Breast epithelium (tissue), 3 donors: ENCODE measurements around the gene CNTN6.

ENCODE experiments used
- CTCF ChIP-seq, 3 donors: fragments of 450-650 bp; IDR thresholded peaks; one replicate each; pipeline ENCODE4 v1.5.1; 2016 to 2017; ENCODE audit warnings: antibody characterized with exemption in 3 of 3, mild to moderate bottlenecking in 3 of 3, moderate library complexity in 3 of 3
- POLR2A ChIP-seq: fragments of 450-650 bp; IDR thresholded peaks from one replicate; pipeline ENCODE4 v1.6.1; 2016; ENCODE audit warnings: antibody characterized with exemption, mild to moderate bottlenecking, moderate library complexity

DNA sequence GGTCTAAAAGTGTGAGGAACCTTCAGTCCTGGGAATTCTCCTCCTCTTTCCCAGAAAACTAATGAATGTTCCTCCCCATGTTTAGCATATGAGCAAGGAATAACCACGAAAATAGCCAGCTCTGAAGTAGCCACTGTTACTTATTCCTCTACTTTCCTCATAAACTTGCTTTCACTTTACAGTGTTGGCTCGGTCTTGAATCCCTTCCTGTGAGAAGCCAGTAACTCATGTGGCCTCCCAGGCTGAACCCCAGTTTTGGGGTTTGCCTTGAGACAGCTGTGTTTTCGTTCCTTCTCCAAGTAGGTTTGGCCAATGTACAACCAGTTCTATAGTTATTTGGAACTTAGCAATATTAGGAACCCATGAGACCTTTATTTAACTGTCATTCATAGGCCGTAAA lies 195.0 kb downstream of the CNTN6 start:
- TF ChIP-seq CTCF (IDR thresholded peaks at IDR 0.05), result no peak
- no peak for TF ChIP-seq POLR2A
